Vagina (tissue), 2 donors: ENCODE data around the gene NOSIP.

Source experiments
- CTCF ChIP-seq, 3 experiments: fragments of 450-650 bp in 2 of 3; fragments of 200-600 bp in 1 of 3; sonication (generic) in 1 of 3; IDR thresholded peaks; one replicate each; pipeline ENCODE4 v1.5.1; 2017 to 2019; ENCODE audit warnings: antibody characterized with exemption in 3 of 3, mild to moderate bottlenecking in 2 of 3, moderate library complexity in 2 of 3
- POLR2A ChIP-seq, 2 donors: fragments of 450-650 bp; IDR thresholded peaks; one replicate each; pipeline ENCODE4 v1.6.1; 2017; ENCODE audit warnings: antibody characterized with exemption in 2 of 2, mild to moderate bottlenecking in 2 of 2, moderate library complexity in 2 of 2

GRCh38 chr19:49579193-49579592 lies 1.2 kb downstream of the NOSIP start:
- TF ChIP-seq CTCF (IDR thresholded peaks at IDR 0.05) (no peak), POLR2A (IDR thresholded peaks at IDR 0.05) (no peak)
